HTERT RPE-1 (cell line): ENCODE results near the gene DIAPH2.

Source experiments
- in situ Hi-C: fragments of 300-500 bp; cut with MboI; formaldehyde crosslinking; loops from 4 replicates; pipeline ENCODE4 v1.14.3; 2020; ENCODE audit warnings: low sequenced_read_pairs

Gene DIAPH2

GRCh38 chrX:97155816-97156215 lies 471.2 kb downstream of the DIAPH2 start:
- in situ Hi-C loops = no loop called here

GRCh38 chrX:97158269-97158668 lies 473.6 kb downstream of the DIAPH2 start:
- in situ Hi-C loops = no loop called here

DNA sequence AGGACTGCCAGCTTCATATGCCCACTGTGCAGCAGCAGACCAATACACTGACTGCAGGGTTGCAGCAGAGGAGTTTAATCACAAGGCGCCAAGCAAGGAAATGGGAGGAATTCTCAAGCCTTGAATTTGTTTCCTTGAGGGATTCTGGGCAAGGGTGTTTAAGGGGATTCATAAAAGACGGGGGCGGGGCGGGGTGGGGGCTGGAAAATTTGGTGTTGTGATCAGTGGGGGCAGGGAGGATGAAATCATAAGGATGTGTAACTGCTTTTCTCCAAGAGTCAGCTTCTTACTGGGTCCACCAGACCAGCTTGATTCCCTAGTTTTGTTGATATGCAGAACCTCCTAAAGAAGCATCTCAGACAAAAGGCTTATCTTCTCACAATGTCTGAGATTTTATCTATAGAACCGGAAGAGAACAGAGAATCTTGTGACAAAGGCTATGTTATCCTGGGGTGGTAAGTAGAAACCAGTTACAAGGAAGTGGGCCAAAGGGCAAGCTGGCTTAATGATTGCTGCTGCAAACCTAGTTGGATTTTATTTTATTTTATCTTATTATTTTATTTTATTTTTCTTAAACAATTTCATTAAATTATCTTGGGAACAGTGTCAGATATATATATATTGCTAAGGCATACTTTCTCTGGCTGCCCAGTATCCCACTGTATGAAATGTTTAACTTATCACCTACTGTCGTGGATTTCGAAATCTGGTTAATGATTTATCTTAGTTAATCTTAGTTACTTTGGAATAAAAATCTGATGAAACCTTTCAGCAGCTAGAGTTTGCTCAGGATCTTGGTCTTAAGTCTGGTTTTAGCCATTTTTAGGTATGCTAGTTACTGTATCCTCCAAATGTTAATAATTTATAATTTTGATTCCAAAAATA lies 475.5 kb downstream of the DIAPH2 start:
- in situ Hi-C loops = no loop called here

DNA sequence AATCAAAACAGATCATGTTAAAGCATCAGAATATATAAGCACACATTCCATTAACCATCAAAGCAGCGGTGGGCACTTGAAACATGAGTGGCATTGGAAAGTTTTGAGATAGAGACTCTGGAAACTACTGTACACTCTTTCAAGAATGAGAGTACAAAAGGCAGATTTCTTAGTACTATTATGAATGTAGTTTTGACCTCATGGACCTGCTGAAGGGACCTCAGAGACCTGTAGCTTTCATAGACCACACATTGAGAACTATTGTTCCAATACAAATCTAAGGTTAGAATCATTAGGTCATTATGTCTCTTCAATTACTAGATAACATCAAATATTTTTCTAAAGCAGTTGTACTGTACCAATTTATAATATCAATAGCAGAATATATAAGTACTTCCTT lies 482.7 kb downstream of the DIAPH2 start:
- in situ Hi-C loops = no loop called here

- in situ Hi-C loops = no loop called here
These were observed 484.0 kb downstream of the DIAPH2 start for GRCh38 chrX:97168646-97169045.

DNA sequence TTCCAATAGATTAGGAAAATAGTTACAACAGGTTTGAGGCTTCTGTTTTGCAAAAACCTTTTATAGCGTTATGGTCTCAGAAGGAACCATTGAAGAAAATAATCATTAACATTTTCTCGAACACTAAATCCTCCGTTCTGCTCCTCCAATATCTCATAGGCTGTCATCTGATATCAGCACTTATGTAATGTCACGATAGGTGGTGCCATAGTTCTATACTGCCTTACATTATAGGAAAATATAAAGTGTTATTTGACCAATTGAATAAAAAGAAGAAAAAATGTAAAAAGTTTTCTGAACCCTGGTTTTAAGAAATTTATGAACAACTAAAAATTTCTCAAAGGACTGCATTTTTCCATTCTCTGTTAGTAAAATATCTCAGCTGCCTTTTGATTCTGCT lies 490.5 kb downstream of the DIAPH2 start:
- in situ Hi-C loops = no loop called here

- in situ Hi-C loops = no loop called here
These were observed 505.0 kb downstream of the DIAPH2 start for GRCh38 chrX:97189668-97190067.

GRCh38 chrX:97199501-97199900 lies 514.9 kb downstream of the DIAPH2 start:
- in situ Hi-C loops = no loop called here

DNA sequence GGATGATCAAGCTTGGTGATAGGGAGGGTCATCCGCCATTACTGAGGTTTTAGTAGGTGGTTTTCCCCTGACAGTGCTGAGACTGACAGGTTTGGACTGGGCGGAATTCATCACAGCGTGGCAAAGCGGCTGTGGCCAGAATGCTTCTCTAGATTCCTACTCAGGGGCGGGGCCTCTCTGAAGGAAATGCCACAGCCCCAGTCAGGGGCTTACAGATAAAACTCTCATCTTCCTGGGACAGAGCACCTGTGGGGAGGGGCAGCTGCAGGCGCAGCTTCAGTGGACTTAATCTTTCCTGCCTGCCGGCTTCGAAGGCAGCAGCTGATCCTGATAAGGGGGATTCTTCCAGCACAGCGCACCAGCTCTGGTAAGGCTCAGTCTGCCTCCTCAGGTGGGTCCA lies 515.8 kb downstream of the DIAPH2 start:
- in situ Hi-C loops = no loop called here

- in situ Hi-C loops = no loop called here
These were observed 525.9 kb downstream of the DIAPH2 start for GRCh38 chrX:97210501-97210900.

GRCh38 chrX:97211070-97211469 lies 526.4 kb downstream of the DIAPH2 start:
- in situ Hi-C loops = no loop called here

GRCh38 chrX:97215186-97215585 lies 530.5 kb downstream of the DIAPH2 start:
- in situ Hi-C loops = no loop called here

DNA sequence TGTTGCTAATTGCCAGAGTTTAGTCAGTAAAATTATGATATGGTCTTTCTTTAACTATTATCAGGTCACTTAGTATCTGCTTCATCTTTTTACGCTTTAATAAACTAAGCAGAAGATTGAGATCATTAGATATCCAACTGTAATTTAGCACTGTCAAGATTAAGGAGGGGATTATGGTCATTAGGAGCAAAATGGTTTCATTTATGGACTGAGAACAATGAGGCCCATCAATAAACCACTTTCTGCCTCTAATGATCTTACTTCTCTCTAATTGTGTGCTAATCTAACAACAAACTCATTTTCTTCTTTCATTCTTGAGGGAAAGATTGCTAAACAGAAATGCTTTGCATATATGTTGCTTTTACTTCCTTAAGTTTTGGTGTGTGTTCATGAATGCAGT lies 539.5 kb downstream of the DIAPH2 start:
- in situ Hi-C loops = no loop called here

GRCh38 chrX:97229318-97229717 lies 544.7 kb downstream of the DIAPH2 start:
- in situ Hi-C loops = no loop called here

- in situ Hi-C loops = no loop called here
These were observed 546.3 kb downstream of the DIAPH2 start for GRCh38 chrX:97230948-97231347.

DNA sequence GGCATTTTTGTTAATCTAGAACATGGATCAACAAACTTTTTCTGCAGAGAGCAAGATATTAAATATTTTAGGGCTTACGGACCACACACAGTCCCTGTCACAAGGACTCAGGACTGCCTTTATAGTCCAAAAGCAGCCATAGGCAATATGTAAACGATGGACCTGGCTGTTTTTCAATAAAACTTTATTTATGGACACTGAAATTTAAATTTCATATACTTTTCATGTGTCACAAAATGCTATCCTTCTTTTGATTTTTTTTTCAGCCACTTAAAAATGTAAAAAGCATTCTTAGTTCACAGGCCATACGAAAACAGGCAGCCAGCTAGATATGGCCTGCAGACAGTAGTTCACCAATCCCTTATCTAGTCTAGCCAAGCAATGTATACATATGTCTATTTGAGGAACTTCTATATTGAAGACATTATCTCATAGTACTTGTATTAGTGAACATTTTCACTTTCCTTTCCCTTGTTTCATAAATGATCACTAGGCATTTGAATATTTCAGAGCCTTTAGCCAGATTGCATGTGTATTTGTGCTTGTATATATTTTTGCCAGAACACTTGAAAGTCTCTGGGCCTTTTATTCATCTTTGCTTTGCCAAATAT lies 549.9 kb downstream of the DIAPH2 start:
- in situ Hi-C loops = no loop called here

- in situ Hi-C loops = no loop called here
These were observed 554.0 kb downstream of the DIAPH2 start for GRCh38 chrX:97238632-97239031.

DNA sequence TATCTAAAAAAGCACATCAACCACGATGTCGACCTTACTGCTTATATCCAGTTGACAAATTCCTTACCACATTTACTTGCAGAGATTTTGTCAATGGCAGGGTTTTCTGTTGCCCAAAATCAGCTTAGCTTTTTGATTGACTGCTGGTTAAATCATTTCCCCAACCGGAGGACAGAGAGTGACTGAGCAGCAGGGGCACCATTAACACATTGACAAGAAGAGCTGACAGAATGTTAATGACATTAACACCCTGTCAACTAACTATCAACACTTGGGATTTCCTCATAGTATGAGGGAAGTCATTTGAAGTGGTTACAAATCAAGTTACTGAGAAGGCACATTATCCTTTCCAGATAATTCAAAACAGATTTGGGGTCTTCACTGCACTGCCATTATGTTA lies 567.5 kb downstream of the DIAPH2 start:
- in situ Hi-C loops = no loop called here

DNA sequence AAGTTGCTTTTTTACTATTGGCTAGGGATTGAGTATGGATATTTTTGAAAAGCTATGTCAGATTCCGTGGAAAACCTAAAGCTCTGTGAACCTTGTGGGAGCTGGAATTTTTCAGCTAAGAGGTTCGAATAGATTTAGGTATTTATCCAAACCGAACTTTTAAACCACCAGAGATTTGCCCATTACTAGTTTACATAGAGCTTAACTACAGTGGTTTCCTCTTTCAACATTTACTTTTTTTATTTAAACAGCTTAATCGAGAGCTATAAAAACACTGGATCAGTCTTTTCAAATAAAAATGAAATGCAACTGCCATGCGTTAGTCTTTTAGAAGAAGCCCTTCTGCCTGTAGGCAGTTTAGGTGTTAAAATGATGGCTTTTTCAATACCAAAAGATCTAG lies 576.0 kb downstream of the DIAPH2 start:
- in situ Hi-C loops = no loop called here

DNA sequence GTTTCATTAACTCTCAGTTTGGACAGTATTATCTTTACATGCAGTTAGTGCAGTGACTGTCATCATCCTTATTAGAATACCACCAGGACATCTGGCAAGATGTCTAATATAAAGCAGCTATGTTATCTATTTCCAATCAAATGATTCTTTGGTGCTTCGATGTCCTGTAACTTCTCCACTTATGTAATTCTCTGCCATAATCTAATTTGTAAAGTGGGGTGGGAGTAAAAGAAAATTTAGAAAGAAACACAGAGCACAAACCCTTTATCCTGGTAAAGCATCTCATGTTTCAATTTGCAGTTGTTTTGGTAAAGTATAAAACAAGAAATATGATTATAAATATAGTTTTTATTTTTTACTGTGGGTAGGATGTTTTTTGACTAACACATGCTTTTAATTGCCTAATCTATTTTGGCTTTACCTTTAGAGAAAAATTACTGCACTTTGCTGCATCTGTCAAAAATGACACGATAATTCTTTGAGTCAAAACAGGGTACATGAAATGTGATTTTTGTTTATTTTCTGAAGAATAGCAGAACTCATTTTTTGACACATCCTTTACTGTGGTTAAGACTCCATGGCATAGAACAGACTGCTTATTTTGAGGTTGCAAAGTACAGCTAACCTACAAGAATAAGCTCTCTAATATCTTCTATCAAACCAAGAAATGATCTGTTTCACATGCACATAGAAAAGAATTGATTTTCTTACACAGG lies 581.9 kb downstream of the DIAPH2 start:
- in situ Hi-C loops = no loop called here

DNA sequence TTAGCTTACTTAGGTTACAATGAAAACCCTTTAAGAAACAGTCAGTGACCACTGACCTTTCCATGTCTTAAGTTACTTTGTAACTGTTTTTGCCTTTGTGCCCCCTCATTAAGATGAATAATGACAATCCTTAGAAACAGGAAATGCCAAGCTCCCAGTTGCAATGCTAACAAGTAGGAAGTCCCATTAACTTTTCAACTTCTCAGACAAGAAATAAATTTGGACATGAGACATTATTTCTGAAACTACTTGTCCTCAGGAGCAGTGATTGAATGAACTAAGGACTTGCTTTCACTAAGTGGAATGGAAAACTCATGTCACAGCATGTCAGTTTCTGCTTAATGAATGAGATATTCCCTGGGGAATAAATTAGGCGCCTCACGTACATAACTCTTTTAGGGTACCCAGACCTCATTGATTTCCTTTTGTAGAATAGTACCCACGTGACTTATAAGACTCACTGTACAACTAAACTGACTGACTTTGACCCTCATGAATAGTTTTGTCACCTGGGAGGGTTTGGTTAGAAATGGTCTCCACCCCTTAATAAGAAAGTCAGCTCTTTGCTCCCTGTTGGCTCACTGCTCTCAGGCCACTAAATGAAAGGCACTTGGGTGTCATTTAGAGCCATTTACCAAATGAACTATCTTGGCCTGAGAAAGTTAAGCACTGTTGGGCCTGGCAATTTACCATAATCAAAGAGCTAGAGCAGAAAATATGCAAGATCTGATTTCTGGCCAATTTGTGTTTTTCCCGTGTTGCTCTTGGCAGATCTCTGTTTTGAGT lies 582.9 kb downstream of the DIAPH2 start:
- in situ Hi-C loops = no loop called here
